Inferior parietal cortex (tissue), 1 donor: Measurements from ENCODE around the gene BMS1.
"Not testable (repeated sequence)": the region's sequence is repeated elsewhere in the genome, so short reads cannot be mapped to it uniquely, and the experiment has no call there.

ENCODE experiments used
- DNase-seq: peaks from one replicate; pipeline ENCODE4 v3.0.0-alpha.2; 2016; ENCODE audit errors: extremely low spot score

Gene BMS1, protein sequence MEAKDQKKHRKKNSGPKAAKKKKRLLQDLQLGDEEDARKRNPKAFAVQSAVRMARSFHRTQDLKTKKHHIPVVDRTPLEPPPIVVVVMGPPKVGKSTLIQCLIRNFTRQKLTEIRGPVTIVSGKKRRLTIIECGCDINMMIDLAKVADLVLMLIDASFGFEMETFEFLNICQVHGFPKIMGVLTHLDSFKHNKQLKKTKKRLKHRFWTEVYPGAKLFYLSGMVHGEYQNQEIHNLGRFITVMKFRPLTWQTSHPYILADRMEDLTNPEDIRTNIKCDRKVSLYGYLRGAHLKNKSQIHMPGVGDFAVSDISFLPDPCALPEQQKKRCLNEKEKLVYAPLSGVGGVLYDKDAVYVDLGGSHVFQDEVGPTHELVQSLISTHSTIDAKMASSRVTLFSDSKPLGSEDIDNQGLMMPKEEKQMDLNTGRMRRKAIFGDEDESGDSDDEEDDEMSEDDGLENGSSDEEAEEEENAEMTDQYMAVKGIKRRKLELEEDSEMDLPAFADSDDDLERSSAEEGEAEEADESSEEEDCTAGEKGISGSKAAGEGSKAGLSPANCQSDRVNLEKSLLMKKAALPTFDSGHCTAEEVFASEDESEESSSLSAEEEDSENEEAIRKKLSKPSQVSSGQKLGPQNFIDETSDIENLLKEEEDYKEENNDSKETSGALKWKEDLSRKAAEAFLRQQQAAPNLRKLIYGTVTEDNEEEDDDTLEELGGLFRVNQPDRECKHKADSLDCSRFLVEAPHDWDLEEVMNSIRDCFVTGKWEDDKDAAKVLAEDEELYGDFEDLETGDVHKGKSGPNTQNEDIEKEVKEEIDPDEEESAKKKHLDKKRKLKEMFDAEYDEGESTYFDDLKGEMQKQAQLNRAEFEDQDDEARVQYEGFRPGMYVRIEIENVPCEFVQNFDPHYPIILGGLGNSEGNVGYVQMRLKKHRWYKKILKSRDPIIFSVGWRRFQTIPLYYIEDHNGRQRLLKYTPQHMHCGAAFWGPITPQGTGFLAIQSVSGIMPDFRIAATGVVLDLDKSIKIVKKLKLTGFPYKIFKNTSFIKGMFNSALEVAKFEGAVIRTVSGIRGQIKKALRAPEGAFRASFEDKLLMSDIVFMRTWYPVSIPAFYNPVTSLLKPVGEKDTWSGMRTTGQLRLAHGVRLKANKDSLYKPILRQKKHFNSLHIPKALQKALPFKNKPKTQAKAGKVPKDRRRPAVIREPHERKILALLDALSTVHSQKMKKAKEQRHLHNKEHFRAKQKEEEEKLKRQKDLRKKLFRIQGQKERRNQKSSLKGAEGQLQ

GRCh38 chr10:42782446-42783180 is at the start of gene BMS1:
TSS of gene BMS1 (plus strand) at chr10:42782795. CDS start at chr10:42784395, 1,600 bp downstream.
- peak; percentile 96 for DNase-seq

- DNase-seq, result peak; percentile 3
Measured at GRCh38 chr10:42734536-42734935, 48.1 kb upstream of the BMS1 start.

GRCh38 chr10:42738679-42739078 is 43.9 kb upstream of the BMS1 start:
- no peak for DNase-seq

GRCh38 chr10:42741536-42741935 is 41.1 kb upstream of the BMS1 start:
- DNase-seq, result not testable (repeated sequence)

- no peak for DNase-seq
Measured at GRCh38 chr10:42743697-42744096, 38.9 kb upstream of the BMS1 start.

- no peak for DNase-seq
Measured at GRCh38 chr10:42744134-42744701, 38.4 kb upstream of the BMS1 start.

GRCh38 chr10:42753126-42753506 is 29.5 kb upstream of the BMS1 start:
- peak; percentile 71 for DNase-seq

GRCh38 chr10:42753507-42754154 is 29.0 kb upstream of the BMS1 start:
- DNase-seq, result no peak

DNA sequence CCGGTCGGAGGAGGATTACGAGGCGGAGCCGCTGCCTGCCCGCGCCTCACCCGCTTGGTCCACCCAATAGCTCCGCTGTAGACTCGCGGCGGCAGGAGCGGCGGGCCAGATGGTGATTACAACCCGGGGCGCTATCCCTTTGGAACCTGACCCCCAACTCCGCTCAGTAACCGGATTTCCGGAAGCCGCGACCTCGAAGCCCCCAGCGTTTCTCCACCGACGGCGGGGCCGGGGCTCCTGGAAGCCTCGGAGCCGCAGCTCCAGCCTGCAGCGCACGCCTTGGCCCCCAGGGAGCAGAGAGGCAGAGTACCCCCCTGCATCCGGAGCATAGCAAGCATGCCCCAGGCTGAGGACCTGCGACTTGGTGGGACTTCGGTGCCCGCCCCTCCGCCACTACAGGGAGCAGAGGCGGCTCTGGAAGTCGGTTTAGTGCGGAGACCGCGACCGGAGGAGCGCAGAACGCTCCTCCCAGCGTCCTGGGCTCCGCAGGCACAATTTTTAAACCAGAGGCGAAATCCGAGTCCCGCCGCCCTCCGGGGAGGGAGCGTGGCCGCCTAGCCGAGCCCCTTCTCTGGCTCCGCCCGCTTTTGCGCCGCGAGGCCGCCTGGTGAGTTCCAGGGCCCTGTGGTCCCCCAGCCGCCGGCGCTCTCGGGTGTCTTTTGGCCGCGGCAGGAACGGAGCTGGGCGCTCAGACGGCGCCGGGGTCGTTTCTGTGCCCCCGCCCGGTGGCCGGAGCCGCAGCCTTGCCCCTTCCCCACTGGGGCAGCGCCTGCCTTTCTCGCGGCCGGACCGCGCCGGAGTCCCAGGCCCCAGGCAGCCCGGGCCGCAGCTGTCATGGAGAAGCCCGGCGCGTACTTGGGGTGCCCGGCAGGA is 28.2 kb upstream of the BMS1 start:
- DNase-seq, result no peak

DNA sequence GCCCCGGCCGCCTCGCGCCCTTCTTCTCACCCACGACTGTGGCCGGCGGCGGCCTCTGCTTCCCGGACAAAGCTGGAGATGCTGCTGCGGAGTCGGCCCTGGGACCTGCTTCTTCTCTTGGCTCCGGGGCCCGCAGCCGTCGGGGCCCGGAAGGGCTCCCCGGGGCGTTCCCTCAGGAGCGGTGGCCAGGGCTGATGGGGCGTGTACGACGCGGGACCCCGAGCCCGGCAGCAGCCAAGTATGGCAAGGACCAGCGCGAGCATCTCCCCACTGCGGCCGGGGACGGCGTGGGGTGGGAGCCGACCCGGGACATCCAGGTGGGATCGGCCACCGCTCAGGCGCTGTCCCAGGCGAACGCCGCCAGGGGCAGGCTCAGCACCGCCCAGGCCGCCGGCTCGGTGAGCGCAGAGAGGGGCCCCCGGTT is 27.6 kb upstream of the BMS1 start:
- no peak for DNase-seq

DNA sequence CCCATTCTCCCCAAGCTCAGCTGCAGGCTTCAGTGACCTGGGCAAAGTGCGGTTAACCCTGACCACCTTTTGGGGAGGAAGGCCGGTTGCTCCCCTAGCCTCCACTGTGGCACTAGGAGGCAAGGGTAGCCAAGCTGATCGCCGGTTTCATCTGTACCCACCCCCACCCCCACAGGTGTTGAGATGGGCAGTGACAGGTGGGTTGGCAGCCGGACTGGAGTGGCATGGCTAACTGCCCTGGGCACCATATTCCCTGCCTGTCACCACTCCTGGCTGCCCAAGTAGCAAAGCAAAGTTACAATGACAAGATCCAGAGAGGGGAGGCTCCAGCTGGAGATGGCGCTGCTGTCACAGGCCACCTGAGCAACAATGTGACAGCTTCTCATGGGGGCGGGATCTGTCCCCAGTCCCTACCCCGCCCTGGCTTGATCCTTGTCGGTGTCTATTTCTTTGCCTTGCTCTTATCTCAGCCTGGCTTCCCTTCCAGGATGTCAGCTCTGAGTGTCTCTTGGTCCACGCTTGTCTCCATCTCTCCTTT is 27.0 kb upstream of the BMS1 start:
- DNase-seq, result no peak

GRCh38 chr10:42767906-42768305 is 14.7 kb upstream of the BMS1 start:
- no peak for DNase-seq

- DNase-seq, result peak; percentile 6
Measured at GRCh38 chr10:42768581-42769152, 13.9 kb upstream of the BMS1 start.

- no peak for DNase-seq
Measured at GRCh38 chr10:42769173-42769572, 13.4 kb upstream of the BMS1 start.

DNA sequence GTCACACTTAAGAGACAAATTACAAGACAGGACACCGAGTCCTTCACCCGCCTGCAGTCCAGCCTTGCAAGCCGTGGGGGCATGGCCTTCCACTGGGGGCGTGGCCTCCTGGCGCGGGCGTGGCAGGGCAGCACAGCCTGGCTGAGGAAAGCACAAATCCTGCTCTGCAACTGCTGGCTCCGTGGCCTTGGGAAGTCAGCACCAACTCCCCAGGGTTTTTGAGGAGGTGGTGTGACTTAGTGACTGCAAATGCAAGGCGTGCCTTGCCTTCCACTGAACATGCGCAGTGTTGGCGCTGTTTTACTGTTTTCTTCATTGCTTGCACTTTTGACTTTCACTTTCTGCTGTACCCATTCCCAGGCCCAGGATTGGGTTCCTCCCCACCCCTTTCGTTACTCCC is 12.9 kb upstream of the BMS1 start:
- no peak for DNase-seq

DNA sequence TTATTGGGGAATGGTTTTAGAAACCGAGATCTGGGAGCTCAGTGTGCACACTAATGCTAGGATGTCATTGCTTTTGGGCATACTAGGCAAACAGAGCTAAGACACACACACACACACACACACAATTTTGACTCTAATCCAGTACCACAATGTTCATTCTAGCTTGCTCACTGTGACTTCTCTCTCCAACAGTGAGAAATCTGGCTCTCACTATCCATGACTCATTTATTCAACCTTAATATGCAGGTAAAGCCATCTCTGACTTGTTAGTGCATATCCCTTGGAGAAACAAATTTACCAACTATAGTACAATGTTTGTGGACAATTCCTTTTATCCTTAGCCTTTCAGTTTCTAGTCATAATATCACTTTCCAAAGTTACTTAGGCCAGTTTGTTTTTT is 5.9 kb upstream of the BMS1 start:
- no peak for DNase-seq

GRCh38 chr10:42780456-42780855 is 2.1 kb upstream of the BMS1 start:
- DNase-seq, result no peak

DNA sequence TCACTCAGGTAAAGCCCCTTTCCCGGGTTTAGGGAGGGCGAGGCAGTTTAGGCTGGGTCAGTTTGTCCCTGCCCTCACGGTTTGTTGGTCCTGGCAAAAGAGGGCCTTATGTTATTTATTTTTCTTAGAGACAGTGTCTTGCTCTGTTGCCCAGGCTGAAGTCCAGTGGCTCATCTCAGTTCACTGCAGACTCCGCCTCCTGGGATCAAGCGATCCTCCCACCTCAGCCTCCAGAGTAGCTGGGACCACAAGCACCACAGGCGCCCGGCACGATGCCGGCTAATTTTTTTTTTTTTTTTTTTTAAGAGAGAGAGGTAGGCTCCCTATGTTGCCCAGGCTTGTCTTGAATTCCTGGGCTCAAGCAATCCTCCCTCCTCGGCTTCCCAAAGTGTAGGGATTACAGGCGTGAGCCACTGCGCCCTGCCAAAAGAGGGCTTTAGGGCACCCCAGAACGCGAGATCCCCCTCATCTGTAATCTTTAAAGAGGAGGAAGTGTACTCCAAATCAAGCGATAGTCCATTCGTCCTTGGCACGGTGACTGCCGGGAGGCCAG is 626 bp upstream of the BMS1 start:
- DNase-seq, result no peak

- no peak for DNase-seq
Measured at GRCh38 chr10:42783181-42783549, 570 bp downstream of the BMS1 start.
